G401.6 (cell line): ENCODE measurements around the gene DDX47.
"Not testable (repeated sequence)": the region's sequence is repeated elsewhere in the genome, so short reads cannot be mapped to it uniquely, and the experiment has no call there.

Experiments used
- FAIRE-seq: peaks from 2 replicates; lab custom pipeline; 2012; peaks lifted over from hg19 to GRCh38; lab: Jason Lieb, UNC

The DDX47 gene

DNA sequence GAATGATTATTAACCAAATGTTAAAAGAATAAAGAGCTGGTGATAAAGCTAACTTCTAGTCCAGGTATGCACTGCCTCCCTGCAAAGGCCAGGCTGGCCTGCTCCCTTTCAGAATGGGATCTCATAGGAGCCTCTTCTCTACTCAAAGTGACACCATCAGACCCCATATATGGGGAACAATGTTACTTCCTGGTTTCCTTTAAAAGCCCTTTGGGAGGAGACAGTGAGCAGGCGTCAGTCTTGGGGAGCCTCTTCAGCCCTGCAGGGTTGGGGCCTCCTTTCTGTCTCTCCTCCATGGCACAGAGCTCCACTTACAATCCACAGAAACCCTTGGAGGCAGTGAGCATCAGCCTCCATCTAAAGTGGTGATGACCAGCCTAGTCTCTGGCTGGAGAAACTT is 60.9 kb downstream of the DDX47 start:
- no peak for FAIRE-seq

- not testable (repeated sequence) for FAIRE-seq
These were observed 62.2 kb downstream of the DDX47 start for GRCh38 chr12:12875301-12875700.

GRCh38 chr12:12877153-12877768 is 64.1 kb downstream of the DDX47 start:
- no peak for FAIRE-seq

DNA sequence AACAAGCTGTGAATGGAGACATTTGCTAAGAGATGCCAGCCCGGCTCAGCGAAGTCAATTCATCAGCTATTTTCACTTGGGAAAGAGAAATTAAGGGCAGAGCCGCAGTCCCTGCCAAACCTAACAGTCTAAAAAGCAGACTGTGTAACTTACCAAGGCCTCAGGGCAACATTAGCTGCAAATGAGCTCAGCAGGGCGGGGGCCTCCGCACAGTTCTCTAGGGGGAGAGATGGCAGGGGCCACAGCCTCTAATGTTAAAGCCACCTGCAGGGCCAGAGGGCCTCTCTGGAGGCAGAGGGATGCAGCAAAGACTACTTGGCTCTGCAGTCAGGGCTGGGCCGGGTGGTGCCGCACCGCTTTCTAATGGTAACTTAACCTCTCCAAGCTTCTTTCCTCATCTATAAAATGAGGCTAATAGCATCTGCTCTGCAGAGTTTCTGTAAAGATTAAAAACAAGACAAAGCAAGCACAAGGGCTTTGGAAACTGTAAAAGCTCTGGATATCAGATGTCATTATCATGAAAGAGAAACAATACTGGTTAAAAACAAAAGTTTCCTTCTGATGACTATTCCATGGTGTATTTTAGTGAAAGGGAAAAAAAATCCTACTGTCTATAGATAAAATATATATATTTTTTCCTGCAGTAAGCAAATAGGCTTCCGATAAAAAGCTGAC is 64.8 kb downstream of the DDX47 start:
- FAIRE-seq, result no peak
